Peyer's patch (tissue), 4 donors: Measurements from ENCODE around the gene TMEM87B.

Experiments used
- POLR2A ChIP-seq, 2 donors: fragments of 450-650 bp; IDR thresholded peaks; one replicate each; pipeline ENCODE4 v1.5.1; 2017; ENCODE audit warnings: antibody characterized with exemption in 2 of 2, mild to moderate bottlenecking in 2 of 2, moderate library complexity in 2 of 2
- TF ChIP-seq, protein P1 (sequence below), 6 experiments: fragments of 450-650 bp in 4 of 6; fragments of 200-600 bp in 2 of 6; sonication (generic) in 1 of 6; IDR thresholded peaks; one replicate each; pipeline ENCODE4 v1.5.1; 2017 to 2019; ENCODE audit warnings: antibody characterized with exemption in 6 of 6, mild to moderate bottlenecking in 3 of 6, moderate library complexity in 1 of 6

DNA sequence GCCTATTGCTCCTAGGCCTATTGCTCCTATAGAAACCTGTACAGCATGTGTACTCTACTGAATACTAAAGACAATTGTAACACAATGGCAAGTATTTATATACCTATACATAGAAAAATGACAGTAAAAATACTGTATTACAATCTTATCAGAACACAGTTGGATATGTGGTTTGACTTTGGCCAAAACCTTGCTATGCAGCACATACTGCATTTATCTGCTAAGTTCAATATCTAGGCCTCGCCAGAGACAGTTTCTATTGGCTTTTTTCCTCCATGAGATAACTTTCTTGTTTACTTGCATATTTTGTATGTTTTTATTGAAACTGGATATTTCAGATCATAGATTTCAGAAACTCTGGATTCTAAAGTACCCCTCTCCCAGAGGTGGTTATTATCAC lies 19.3 kb upstream of the TMEM87B start:
- TF ChIP-seq, protein P1, sequence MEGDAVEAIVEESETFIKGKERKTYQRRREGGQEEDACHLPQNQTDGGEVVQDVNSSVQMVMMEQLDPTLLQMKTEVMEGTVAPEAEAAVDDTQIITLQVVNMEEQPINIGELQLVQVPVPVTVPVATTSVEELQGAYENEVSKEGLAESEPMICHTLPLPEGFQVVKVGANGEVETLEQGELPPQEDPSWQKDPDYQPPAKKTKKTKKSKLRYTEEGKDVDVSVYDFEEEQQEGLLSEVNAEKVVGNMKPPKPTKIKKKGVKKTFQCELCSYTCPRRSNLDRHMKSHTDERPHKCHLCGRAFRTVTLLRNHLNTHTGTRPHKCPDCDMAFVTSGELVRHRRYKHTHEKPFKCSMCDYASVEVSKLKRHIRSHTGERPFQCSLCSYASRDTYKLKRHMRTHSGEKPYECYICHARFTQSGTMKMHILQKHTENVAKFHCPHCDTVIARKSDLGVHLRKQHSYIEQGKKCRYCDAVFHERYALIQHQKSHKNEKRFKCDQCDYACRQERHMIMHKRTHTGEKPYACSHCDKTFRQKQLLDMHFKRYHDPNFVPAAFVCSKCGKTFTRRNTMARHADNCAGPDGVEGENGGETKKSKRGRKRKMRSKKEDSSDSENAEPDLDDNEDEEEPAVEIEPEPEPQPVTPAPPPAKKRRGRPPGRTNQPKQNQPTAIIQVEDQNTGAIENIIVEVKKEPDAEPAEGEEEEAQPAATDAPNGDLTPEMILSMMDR (IDR thresholded peaks at IDR 0.05) = no peak
- TF ChIP-seq POLR2A (IDR thresholded peaks at IDR 0.05) = no peak
